Uterus (tissue), 2 donors: Measurements from ENCODE around the gene LIG3.

Experiments used
- POLR2A ChIP-seq, 2 donors: fragments of 450-650 bp; IDR thresholded peaks; one replicate each; pipeline ENCODE4 v1.6.1; 2016; ENCODE audit warnings: antibody characterized with exemption in 2 of 2, mild to moderate bottlenecking in 1 of 2, moderate library complexity in 1 of 2
- TF ChIP-seq, protein P1 (sequence below), 4 experiments: fragments of 200-600 bp in 2 of 4; fragments of 450-650 bp in 2 of 4; sonication (generic) in 2 of 4; IDR thresholded peaks; one replicate each; pipeline ENCODE4 v1.5.1; 2016 to 2019; ENCODE audit warnings: antibody characterized with exemption in 4 of 4, mild to moderate bottlenecking in 2 of 4, moderate library complexity in 1 of 4

- TF ChIP-seq, protein P1, sequence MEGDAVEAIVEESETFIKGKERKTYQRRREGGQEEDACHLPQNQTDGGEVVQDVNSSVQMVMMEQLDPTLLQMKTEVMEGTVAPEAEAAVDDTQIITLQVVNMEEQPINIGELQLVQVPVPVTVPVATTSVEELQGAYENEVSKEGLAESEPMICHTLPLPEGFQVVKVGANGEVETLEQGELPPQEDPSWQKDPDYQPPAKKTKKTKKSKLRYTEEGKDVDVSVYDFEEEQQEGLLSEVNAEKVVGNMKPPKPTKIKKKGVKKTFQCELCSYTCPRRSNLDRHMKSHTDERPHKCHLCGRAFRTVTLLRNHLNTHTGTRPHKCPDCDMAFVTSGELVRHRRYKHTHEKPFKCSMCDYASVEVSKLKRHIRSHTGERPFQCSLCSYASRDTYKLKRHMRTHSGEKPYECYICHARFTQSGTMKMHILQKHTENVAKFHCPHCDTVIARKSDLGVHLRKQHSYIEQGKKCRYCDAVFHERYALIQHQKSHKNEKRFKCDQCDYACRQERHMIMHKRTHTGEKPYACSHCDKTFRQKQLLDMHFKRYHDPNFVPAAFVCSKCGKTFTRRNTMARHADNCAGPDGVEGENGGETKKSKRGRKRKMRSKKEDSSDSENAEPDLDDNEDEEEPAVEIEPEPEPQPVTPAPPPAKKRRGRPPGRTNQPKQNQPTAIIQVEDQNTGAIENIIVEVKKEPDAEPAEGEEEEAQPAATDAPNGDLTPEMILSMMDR (IDR thresholded peaks at IDR 0.05) = no peak
- TF ChIP-seq POLR2A (IDR thresholded peaks at IDR 0.05) = no peak
These were observed 36.7 kb downstream of the LIG3 start for GRCh38 chr17:35017021-35017420.
